ENCODE data around the gene LGALS12. TPM values are rescaled to one million over a fixed set of nuclear protein-coding genes. Genes with fewer than 3 reads are reported as not detected.

The LGALS12 gene
- total and polyA plus RNA-seq, 2 of the 13 experiments (the other 11 are each of a cell fraction or from before 2014, with no cell fraction given) = not detected

DNA sequence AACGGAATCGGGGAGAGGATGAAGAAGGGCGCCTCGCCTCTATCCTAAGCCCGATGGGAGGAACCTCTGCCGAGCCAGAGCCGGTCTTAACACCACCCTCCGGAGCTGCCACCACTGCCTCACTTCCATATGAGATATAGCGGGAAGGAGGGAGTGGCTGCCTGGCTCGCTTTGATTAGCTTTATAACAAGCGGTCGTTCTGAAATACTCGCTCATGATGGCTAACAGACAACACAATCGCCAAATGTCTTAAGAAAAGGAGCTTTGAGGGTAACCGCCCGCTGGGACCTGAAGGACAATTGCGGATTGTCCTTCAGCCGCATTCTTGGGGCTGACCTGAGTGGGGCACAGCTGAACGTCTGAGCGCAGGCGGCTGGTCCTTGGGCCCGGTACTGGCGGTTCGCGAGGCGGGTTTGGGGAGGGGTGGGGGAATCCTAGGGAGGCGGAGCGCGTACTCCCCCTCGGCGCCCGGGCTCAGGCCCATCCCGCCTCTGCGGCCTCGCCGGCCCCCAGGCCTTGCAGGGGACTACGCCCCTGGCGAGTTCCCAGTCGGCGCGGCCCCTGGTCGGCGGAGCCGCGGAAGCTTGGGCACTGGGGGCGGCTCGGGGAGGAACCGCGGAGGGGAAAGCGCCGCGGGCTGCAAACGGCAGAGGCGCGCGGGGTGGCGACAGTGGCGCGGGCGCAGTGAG, 15.2 kb upstream of the LGALS12 start, which contains the start of gene PLAAT5:
Gene PLAAT5, minus strand, starts transcription at position 617 of the 689 bp plus-strand sequence. Its CDS starts 133 bp downstream, at position 484.
- Histone ChIP-seq H3K4me3 (replicated peaks in 1 of 3; ENCODE audit: insufficient read depth in 1 of 3, low read depth in 2 of 3, low read length in 3 of 3) (no peak within 1 kb of the TSS; a peak in 1 of 6 replicates), H3K27me3 (ENCODE audit: control insufficient read depth in 1 of 2, insufficient read depth in 2 of 2, low read length in 2 of 2) (peaks cover 0 to 30% of the 10 kb centered on the region in 2 experiments; a peak in 4 of 5 replicates), H3K79me2 (ENCODE audit: insufficient read depth, low read length) (no peaks in the 10 kb centered on the region), H3K36me3 (replicated peaks in 1 of 2; ENCODE audit: control insufficient read depth in 1 of 2, insufficient read depth in 2 of 2, low read length in 2 of 2) (no peaks in the 10 kb centered on the region), H4K20me1 (ENCODE audit: insufficient read depth, low read length) (no peaks in the 10 kb centered on the region), H2AFZ (ENCODE audit: low read length) (no peak within 1 kb of the TSS), H3K27ac (ENCODE audit: extremely low read length, insufficient read depth, low read length) (no peak within 1 kb of the TSS), H3K9me3 (ENCODE audit: low read length) (peaks cover 2% of the 10 kb centered on the region; the same call in 1 of the 2 replicates), H3K9ac (ENCODE audit: insufficient read depth, low read depth, low read length) (no peak within 1 kb of the TSS), H3K4me2 (ENCODE audit: low read depth, low read length) (peak within 1 kb of the TSS; percentile 45; the same call in 1 of the 2 replicates), H3K4me1 (ENCODE audit: insufficient read depth, low read length) (peaks cover 17% of the 10 kb centered on the region)
- TF ChIP-seq LCORL (IDR thresholded peaks at IDR 0.05) (no peak), LCORL (CRISPR knock-in tag; IDR thresholded peaks at IDR 0.05) (no peak), HNRNPK (IDR thresholded peaks at IDR 0.05; ENCODE audit: low read depth, low read length, poor library complexity, severe bottlenecking) (peak; percentile 41)
- 95% methylated on average over 52 of the region's 60 CpGs for WGBS (ENCODE audit: low lambda C conversion rate)
- ATAC-seq (no peak), DNase-seq (ENCODE audit: low spot score) (no peak), FAIRE-seq (no peak)
- in situ Hi-C loops (cut with HindIII; ENCODE audit: extremely low pct_ligation_motif_present, low pct_unique_long_range_greater_than_20kb) = loop anchor here (25.0 kb wide), 1 partner anchor 247 kb away; no protein-coding TSS in a partner anchor
- intact Hi-C loops (cut with micrococcal nuclease; ENCODE audit: unreplicated experiment) = no loop called here
- CTCF ChIA-PET (ENCODE audit: low intra/inter-chr PET ratio, low total read pairs) = no interaction called here
- BruUV-seq (replicated peaks) = no TSS peak
- POLR2A ChIA-PET = interaction anchor here (1.0 kb wide), 1 partner anchor 113 kb away, joined by 4 read pairs; no protein-coding TSS in a partner anchor

DNA sequence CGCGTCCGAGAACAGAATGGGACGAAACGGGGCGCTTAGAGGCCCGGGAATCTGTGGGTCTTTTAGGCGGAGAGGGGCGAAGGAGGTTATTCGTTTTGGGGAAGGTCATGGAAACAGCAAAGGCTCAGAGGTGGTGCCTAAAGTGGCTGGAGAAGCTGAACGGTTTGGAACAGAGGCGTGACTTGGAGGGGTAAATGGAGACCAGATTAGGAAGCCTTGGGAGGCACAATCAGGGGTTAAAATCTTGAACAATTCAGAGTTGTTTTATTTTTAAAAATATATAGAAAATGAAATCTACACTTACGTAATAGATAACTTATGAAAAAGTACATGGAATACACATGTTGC, 14.7 kb upstream of the LGALS12 start:
- in situ Hi-C loops (cut with HindIII; ENCODE audit: extremely low pct_ligation_motif_present, low pct_unique_long_range_greater_than_20kb) = loop anchor here (25.0 kb wide), 1 partner anchor 246 kb away; no protein-coding TSS in a partner anchor
- H3K27ac ChIP-seq (ENCODE audit: extremely low read length, insufficient read depth, low read length) = no peak overlapping the region
- ATAC-seq (no peak), DNase-seq (ENCODE audit: low spot score) (no peak), FAIRE-seq (no peak)
- peaks cover 17% of the 10 kb centered on the region for H3K4me1 ChIP-seq (ENCODE audit: insufficient read depth, low read length)
- no peaks in the 10 kb centered on the region for H3K9me3 ChIP-seq (ENCODE audit: low read length)
- no peaks in the 10 kb centered on the region for H4K20me1 ChIP-seq (ENCODE audit: insufficient read depth, low read length)
- peak overlapping the region; percentile 45; the same call in 1 of the 2 replicates for H3K4me2 ChIP-seq (ENCODE audit: low read depth, low read length)
- no peak overlapping the region for H3K9ac ChIP-seq (ENCODE audit: insufficient read depth, low read depth, low read length)
- H3K36me3 ChIP-seq (replicated peaks in 1 of 2; ENCODE audit: control insufficient read depth in 1 of 2, insufficient read depth in 2 of 2, low read length in 2 of 2) = no peaks in the 10 kb centered on the region
- no peak overlapping the region for H2AFZ ChIP-seq (ENCODE audit: low read length)
- BruUV-seq (replicated peaks) = no TSS peak
- H3K27me3 ChIP-seq (ENCODE audit: control insufficient read depth in 1 of 2, insufficient read depth in 2 of 2, low read length in 2 of 2) = peaks cover 0 to 30% of the 10 kb centered on the region in 2 experiments; a peak in 4 of 5 replicates
- no peaks in the 10 kb centered on the region for H3K79me2 ChIP-seq (ENCODE audit: insufficient read depth, low read length)
- WGBS (ENCODE audit: low lambda C conversion rate) = 78% methylated on average over 13 of the region's 13 CpGs
- ChIA-PET POLR2A (interaction anchor here (1.0 to 1.2 kb wide), 2 partner anchors 112 to 190 kb away, joined by 4 read pairs; partner anchors contain the start of gene RTN3), CTCF (ENCODE audit: low intra/inter-chr PET ratio, low total read pairs) (no interaction called here)
- intact Hi-C loops (cut with micrococcal nuclease; ENCODE audit: unreplicated experiment) = no loop called here
- H3K4me3 ChIP-seq (replicated peaks in 1 of 3; ENCODE audit: insufficient read depth in 1 of 3, low read depth in 2 of 3, low read length in 3 of 3) = no peak overlapping the region; a peak in 1 of 6 replicates
- TF ChIP-seq RARG (CRISPR knock-in tag; IDR thresholded peaks at IDR 0.05; ENCODE audit: low read depth) = no peak
- TF ChIP-seq ZNF282 (IDR thresholded peaks at IDR 0.05; ENCODE audit: partially characterized antibody) = no peak
- TF ChIP-seq ATF7-NPFF (CRISPR knock-in tag; IDR thresholded peaks at IDR 0.05; ENCODE audit: low read depth) = no peak
- no peak for TF ChIP-seq ARID4A (CRISPR knock-in tag; IDR thresholded peaks at IDR 0.05; ENCODE audit: borderline replicate concordance)
- no peak for TF ChIP-seq HNRNPLL (IDR thresholded peaks at IDR 0.05; ENCODE audit: low read depth, low read length, poor library complexity, severe bottlenecking)
- TF ChIP-seq, protein P1, sequence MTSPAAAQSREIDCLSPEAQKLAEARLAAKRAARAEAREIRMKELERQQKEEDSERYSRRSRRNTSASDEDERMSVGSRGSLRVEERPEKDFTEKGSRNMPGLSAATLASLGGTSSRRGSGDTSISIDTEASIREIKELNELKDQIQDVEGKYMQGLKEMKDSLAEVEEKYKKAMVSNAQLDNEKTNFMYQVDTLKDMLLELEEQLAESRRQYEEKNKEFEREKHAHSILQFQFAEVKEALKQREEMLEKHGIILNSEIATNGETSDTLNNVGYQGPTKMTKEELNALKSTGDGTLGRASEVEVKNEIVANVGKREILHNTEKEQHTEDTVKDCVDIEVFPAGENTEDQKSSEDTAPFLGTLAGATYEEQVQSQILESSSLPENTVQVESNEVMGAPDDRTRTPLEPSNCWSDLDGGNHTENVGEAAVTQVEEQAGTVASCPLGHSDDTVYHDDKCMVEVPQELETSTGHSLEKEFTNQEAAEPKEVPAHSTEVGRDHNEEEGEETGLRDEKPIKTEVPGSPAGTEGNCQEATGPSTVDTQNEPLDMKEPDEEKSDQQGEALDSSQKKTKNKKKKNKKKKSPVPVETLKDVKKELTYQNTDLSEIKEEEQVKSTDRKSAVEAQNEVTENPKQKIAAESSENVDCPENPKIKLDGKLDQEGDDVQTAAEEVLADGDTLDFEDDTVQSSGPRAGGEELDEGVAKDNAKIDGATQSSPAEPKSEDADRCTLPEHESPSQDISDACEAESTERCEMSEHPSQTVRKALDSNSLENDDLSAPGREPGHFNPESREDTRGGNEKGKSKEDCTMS (CRISPR knock-in tag; conservative IDR thresholded peaks at IDR 0.05) = no peak
- TF ChIP-seq GABPB1 (CRISPR knock-in tag; IDR thresholded peaks at IDR 0.05) = no peak
